Osteoblast (primary cell): Measurements from ENCODE around the gene LMX1B. TPM values are rescaled to one million over a fixed set of nuclear protein-coding genes. Genes with fewer than 3 reads are reported as not detected.

Experiments used
- DNase-seq: peaks from one replicate; pipeline ENCODE4 v3.0.0; 2011; ENCODE audit warnings: low spot score, mixed read lengths; ENCODE audit not compliant: insufficient read length; ENCODE audit errors: missing footprints
- H2AFZ ChIP-seq: 2 replicates; pipeline ENCODE4 v1.6.0; 2011; ENCODE audit warnings: mild to moderate bottlenecking, low read length
- H3K27ac ChIP-seq: 2 replicates; pipeline ENCODE4 v1.5.1; 2011; ENCODE audit warnings: mild to moderate bottlenecking, low read depth, low read length, moderate library complexity
- H3K27me3 ChIP-seq: 2 replicates; pipeline ENCODE4 v1.6.0; 2012; ENCODE audit warnings: mild to moderate bottlenecking, control low read depth, inconsistent platforms, low read length, moderate library complexity; ENCODE audit not compliant: insufficient read depth
- H3K36me3 ChIP-seq: 2 replicates; pipeline ENCODE4 v1.5.1; 2011; ENCODE audit warnings: mild to moderate bottlenecking, low read length, control low read depth, moderate library complexity; ENCODE audit not compliant: insufficient read depth
- H3K4me1 ChIP-seq: 2 replicates; pipeline ENCODE4 v1.5.1; 2011; ENCODE audit warnings: mild to moderate bottlenecking, low read length, control low read depth, moderate library complexity; ENCODE audit not compliant: insufficient read depth
- H3K4me2 ChIP-seq: 2 replicates; pipeline ENCODE4 v1.6.0; 2011; ENCODE audit warnings: mild to moderate bottlenecking, low read length; ENCODE audit not compliant: insufficient read depth
- H3K4me3 ChIP-seq: fragments of 200-600 bp; sonication (generic); 3 replicates; pipeline ENCODE4 v1.5.1; 2012; ENCODE audit warnings: mild to moderate bottlenecking, low read length, inconsistent platforms; ENCODE audit not compliant: insufficient read depth
- H3K79me2 ChIP-seq: 2 replicates; pipeline ENCODE4 v1.6.0; 2012; ENCODE audit warnings: mild to moderate bottlenecking, low read length, control low read depth, inconsistent platforms; ENCODE audit not compliant: insufficient read depth
- H3K9me3 ChIP-seq: 2 replicates; pipeline ENCODE4 v1.5.1; 2011; ENCODE audit warnings: low read depth, low read length, control low read depth
- H4K20me1 ChIP-seq: 2 replicates; pipeline ENCODE4 v1.6.0; 2012; ENCODE audit warnings: mild to moderate bottlenecking, low read length, control low read depth; ENCODE audit not compliant: insufficient read depth
- CTCF ChIP-seq: IDR thresholded peaks from 2 replicates; pipeline ENCODE4 v1.5.1; 2011; ENCODE audit warnings: mild to moderate bottlenecking, low read depth, low read length, moderate library complexity; ENCODE audit errors: extremely low read depth
- total RNA-seq: library from RNA; depleted of rRNA; stranded (reverse); fragments of >200 nt; gene quantifications from 2 replicates; pipeline ENCODE4 v1.2.3, GENCODE V29; 2012

Gene LMX1B
- total RNA-seq, 1 donor, result under 0.01 TPM

GRCh38 chr9:126743041-126743440, 129.3 kb downstream of the LMX1B start:
- Histone ChIP-seq H3K27me3 (peaks cover 43% of the 10 kb centered on the region), H3K79me2 (no peaks in the 10 kb centered on the region), H3K4me3 (no peak overlapping the region), H3K4me1 (no peaks in the 10 kb centered on the region), H3K4me2 (no peak overlapping the region), H3K27ac (no peak overlapping the region), H3K9me3 (no peaks in the 10 kb centered on the region), H4K20me1 (no peaks in the 10 kb centered on the region), H2AFZ (no peak overlapping the region), H3K36me3 (no peaks in the 10 kb centered on the region)
- TF ChIP-seq CTCF, result no peak
- DNase-seq, result no peak

- Histone ChIP-seq H3K79me2 (no peaks in the 10 kb centered on the region), H3K27ac (no peak overlapping the region), H3K27me3 (peaks cover 32% of the 10 kb centered on the region), H2AFZ (no peak overlapping the region), H4K20me1 (no peaks in the 10 kb centered on the region), H3K9me3 (no peaks in the 10 kb centered on the region), H3K4me1 (no peaks in the 10 kb centered on the region), H3K36me3 (no peaks in the 10 kb centered on the region), H3K4me3 (no peak overlapping the region), H3K4me2 (no peak overlapping the region)
- TF ChIP-seq CTCF, result no peak
- no peak for DNase-seq
Measured at GRCh38 chr9:126745574-126746411, 132.1 kb downstream of the LMX1B start.

Other genes with a start within 250 kb of the LMX1B start
- 17.7 and 18.1 TPM in 2 replicates for gene ZBTB43, start 191.1 kb downstream of the LMX1B start, total RNA-seq
- gene ZBTB34, start 246.7 kb downstream of the LMX1B start, total RNA-seq, result 7.6 and 8.8 TPM in 2 replicates